ENCODE measurements around the gene QRICH1. TPM values are rescaled to one million over a fixed set of nuclear protein-coding genes. Genes with fewer than 3 reads are reported as not detected.

The QRICH1 gene
- total RNA-seq, 1 experiment from 2014 or later, result 94.5 TPM

DNA sequence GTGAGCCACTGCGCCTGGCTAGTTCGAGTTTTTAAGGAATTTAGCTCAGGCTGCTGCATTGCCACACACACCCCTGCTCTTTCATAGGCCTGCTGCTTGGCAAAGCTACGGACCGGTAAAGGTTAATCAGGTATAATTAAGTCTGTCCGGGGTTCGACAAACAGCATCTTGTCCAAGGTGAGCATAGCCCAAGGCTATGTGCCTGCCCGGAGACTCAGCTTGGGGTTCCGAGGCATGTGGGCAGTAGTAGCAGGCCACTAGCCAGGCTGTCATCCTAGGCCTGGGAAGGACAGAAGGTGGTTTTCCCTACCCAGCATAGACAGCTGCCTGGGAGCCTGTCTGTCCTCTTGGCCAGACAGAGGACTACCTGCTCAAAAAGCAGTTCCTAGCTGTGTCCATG, 97.2 kb downstream of the QRICH1 start:
- Histone ChIP-seq H3K9me3 (replicated peaks) (no peaks in the 10 kb centered on the region), H3K27ac (no peak overlapping the region), H3K36me3 (no peaks in the 10 kb centered on the region), H3K4me3 (no peak overlapping the region), H3K27me3 (no peaks in the 10 kb centered on the region), H3K4me1 (no peaks in the 10 kb centered on the region)
- no peak for DNase-seq

DNA sequence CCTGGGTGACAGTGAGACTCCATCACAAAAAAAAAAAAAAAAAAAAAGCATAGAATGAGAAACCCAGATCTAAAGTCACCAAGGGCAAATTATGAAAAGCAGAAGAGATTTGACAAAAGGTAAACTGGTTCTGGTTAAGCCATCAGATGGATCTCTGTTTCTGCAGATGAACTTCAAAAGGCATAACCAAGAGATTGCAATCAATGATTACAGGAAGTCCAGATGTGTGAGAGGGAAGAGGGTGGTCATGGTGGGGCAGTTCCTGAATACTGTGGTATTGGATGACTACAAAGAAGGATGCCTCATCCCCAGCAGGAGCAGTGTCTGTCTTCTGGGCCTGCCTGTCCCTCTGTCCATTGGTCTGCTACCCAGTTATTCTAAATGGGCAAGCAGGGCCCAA, 100.0 kb downstream of the QRICH1 start:
- Histone ChIP-seq H3K4me3 (no peak overlapping the region), H3K9me3 (replicated peaks) (no peaks in the 10 kb centered on the region), H3K27ac (no peak overlapping the region), H3K27me3 (no peaks in the 10 kb centered on the region), H3K36me3 (no peaks in the 10 kb centered on the region), H3K4me1 (no peaks in the 10 kb centered on the region)
- no peak for DNase-seq

DNA sequence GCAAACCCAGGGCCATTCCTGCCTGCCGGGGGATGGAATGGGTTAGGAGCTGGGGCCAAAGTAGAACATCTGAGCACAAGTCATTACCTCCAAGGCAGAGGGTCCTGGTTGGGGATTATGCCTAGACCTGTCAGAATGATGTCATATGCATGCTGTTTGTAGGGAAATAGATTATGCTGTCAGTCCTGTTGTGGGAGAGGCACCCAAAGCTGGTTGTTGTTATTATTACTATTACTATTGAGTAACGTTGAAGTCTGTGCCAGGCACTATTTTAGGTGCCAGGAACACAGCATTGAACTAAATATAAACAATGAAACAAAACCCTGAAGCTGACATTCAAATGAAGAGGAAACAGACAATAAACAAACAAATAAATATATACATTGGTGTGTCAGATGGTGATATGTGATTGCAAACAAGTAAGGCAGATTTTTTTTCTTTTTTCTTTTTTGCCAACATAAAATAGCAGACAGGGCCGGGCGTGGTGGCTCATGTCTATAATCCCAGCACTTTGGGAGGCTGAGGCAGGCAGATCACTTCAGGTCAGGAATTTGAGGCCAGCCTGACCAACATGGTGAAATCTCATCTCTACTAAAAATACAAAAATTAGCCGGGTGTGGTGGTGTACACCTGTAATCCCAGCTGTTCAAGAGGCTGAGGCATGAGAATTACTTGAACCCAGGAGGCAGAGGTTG, 101.9 kb downstream of the QRICH1 start:
- Histone ChIP-seq H3K4me3 (no peak overlapping the region), H3K27me3 (no peaks in the 10 kb centered on the region), H3K9me3 (replicated peaks) (no peaks in the 10 kb centered on the region), H3K4me1 (no peaks in the 10 kb centered on the region), H3K36me3 (no peaks in the 10 kb centered on the region), H3K27ac (no peak overlapping the region)
- DNase-seq, result no peak

DNA sequence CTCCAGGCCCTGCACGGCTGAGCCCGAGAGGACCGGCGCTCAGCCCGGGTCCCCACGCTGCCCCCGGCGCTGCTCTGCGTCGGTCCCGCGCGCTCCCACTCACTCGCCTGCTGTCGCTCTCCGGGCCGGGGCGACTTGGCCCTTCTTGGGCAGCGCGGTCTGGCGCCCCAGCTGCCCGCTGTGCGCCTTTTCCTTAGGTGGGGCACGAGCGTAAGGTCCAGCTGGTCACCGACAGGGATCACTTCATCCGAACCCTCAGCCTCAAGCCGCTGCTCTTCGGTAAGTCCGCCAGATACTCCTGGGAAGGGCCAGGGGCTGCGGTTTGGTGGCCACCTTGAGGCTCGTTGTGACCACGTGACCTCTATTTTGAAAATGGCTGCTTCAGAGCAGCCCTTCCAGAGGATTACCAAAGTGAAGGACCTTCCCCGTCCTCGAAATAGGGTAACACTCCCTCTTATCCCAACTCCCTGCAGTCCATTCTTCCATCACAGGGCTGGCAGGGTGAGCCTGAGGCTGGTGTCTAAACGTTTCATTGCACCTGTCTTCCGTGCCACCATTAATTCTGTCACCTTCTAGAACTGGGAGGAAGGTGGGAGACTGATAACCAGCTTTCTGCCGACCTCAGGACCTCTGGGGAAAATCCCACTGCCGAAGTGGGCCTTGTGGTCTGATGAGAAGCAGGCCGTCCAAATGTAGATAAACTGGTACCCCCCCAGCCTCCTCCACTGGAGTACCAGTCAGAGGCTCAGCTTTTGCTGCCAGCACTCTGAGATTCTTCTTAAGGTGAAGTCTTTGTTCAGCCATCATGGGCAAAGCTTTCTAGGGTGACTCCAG, 103.0 kb downstream of the QRICH1 start:
- Histone ChIP-seq H3K4me3 (no peak overlapping the region), H3K27ac (no peak overlapping the region), H3K4me1 (no peaks in the 10 kb centered on the region), H3K36me3 (no peaks in the 10 kb centered on the region), H3K27me3 (no peaks in the 10 kb centered on the region), H3K9me3 (replicated peaks) (no peaks in the 10 kb centered on the region)
- DNase-seq, result no peak

DNA sequence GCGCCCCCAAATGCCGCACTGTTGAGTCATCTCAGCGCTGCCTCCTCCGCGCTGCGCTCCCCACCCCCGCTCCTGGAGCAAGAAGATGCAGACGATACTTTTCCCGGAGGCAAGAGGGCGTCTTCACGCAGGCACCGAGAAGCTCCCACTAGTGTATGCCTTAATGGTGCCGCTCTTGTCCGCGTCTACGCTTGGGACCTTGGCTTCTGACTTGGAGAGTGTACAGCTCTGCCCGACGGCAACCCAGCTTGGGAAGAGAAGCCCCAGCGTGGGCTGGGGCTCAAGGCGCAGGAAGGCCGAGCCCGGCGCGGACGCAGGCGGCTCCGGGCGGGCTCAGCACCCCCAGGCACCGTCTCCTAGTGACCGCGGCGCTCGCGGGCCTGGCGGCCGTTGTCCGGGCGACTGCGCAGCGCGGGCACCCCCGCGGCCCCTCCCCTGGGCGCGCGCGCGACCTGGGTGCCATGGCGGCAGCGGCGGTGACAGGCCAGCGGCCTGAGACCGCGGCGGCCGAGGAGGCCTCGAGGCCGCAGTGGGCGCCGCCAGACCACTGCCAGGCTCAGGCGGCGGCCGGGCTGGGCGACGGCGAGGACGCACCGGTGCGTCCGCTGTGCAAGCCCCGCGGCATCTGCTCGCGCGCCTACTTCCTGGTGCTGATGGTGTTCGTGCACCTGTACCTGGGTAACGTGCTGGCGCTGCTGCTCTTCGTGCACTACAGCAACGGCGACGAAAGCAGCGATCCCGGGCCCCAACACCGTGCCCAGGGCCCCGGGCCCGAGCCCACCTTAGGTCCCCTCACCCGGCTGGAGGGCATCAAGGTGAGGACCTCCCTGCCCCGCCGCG, 103.9 kb downstream of the QRICH1 start, which contains the start of gene P4HTM:
TSS of gene P4HTM (plus strand) at position 446 of the 840 bp plus-strand sequence. CDS start at position 462, 16 bp downstream.
- DNase-seq, result no peak
- Histone ChIP-seq H3K27ac (no peak within 1 kb of the TSS), H3K4me3 (no peak within 1 kb of the TSS), H3K27me3 (no peaks in the 10 kb centered on the region), H3K4me1 (no peaks in the 10 kb centered on the region), H3K36me3 (no peaks in the 10 kb centered on the region), H3K9me3 (replicated peaks) (no peaks in the 10 kb centered on the region)

DNA sequence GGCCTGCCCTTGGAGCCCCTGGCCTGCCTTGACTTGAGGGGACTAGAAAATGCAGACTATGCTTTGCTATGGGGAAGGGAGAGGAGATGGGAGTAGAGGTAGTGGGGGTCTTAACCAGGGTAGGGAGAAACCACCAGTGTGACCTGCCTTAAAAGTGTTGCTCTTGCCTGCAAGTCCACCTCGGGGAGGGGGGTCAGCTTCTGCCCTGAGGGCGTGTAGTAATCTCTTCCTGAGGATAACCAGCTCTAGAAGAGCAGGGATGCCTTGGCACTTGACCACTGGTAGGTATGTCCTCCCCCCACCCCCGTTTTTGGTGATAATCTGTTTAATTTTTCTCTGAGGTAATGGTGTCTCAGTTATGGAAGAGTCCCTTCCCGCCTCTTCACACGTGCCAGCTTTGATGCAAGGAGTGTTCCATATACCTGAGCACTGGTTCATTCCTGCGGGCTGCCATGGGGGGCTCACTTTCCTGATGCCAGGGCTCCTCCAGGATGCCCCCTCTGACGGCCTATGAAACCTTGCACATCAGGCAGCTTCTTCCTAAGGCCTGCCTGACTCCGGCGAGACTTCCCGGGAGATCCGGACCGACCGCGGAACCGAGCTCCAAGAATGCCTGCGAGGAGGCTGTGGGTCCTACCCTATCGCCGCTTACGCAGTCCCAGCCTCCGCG, 104.6 kb downstream of the QRICH1 start:
- Histone ChIP-seq H3K36me3 (peaks cover 5% of the 10 kb centered on the region), H3K27me3 (no peaks in the 10 kb centered on the region), H3K4me1 (no peaks in the 10 kb centered on the region), H3K27ac (no peak overlapping the region), H3K9me3 (replicated peaks) (no peaks in the 10 kb centered on the region), H3K4me3 (no peak overlapping the region)
- DNase-seq, result no peak

DNA sequence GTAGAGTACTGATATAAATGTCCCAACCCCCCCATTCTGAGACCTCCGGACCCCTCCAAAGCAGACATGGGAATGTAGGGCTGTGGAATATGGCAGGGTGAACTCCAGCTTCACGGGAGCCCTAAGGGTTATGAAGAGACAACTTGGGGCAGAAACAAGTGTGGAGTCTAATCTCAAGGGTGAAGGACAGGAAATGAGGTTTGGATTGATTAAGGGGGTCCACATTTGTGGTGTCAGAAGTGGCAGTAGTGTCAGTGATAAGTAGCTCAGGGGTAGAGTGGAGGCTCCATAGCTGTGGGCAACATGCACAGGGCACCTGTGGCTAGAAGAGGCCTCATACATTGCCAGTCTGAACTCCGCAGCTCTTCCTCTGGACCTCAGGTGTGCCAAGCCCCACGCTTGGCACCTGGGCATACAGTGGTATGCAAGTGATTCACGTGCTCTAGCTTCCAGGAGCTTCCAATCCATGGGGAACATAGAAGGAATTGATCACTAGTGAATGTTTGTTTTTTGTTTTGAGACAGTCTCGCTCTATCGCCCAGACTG, 108.0 kb downstream of the QRICH1 start:
- Histone ChIP-seq H3K27me3 (no peaks in the 10 kb centered on the region), H3K27ac (no peak overlapping the region), H3K4me1 (no peaks in the 10 kb centered on the region), H3K36me3 (peaks cover 13% of the 10 kb centered on the region), H3K9me3 (replicated peaks) (no peaks in the 10 kb centered on the region), H3K4me3 (no peak overlapping the region)
- DNase-seq, result no peak

DNA sequence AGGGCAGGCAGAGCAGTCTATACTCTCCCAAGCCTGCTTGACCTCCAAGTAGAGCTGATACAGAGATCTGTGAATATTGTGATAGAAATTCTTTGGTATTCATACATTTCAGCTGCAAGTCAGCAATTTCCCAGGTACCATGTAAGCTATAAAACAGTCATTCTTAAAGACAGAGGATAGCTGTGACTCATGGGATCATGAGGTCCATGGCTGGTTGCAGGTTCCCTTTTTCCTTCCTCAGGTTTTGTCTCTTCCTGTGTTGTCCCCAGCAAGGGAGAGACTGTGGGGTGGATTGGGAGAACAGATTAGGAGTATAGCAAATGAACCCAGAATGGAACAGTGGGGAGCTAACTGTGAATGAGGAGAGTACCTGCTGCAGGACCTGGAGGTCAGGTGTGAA, 109.2 kb downstream of the QRICH1 start:
- no peak for DNase-seq
- no peak overlapping the region for H3K4me3 ChIP-seq

DNA sequence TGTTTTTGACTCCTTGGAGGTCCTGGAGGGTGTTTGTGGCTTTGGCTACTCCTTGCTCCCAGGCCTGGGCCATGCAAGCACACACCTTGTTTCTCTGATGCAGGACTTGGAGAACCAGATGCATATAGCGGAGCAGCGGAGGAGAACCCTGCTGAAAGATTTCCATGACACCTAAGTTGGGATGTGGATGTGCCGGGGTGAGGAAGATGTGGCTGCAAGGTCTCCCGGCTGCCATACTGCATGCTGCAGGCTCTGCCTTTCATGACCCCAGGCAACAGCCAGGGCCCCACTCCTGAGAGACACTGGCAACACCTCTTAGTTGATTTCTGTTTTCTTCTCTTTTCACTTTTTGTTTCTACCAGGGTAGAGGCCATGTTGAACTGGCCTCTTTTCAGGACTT, 110.8 kb downstream of the QRICH1 start:
- H3K27me3 ChIP-seq, result no peaks in the 10 kb centered on the region
- peaks cover 26% of the 10 kb centered on the region for H3K36me3 ChIP-seq
- no peaks in the 10 kb centered on the region for H3K9me3 ChIP-seq (replicated peaks)
- no peaks in the 10 kb centered on the region for H3K4me1 ChIP-seq
- H3K4me3 ChIP-seq, result no peak overlapping the region
- H3K27ac ChIP-seq, result no peak overlapping the region
- DNase-seq, result no peak

More for the DNA sequence above, 109.2 kb downstream of the QRICH1 start:
- Histone ChIP-seq H3K27me3 (no peaks in the 10 kb centered on the region), H3K9me3 (replicated peaks) (no peaks in the 10 kb centered on the region), H3K4me1 (no peaks in the 10 kb centered on the region), H3K36me3 (peaks cover 23% of the 10 kb centered on the region), H3K27ac (no peak overlapping the region)

DNA sequence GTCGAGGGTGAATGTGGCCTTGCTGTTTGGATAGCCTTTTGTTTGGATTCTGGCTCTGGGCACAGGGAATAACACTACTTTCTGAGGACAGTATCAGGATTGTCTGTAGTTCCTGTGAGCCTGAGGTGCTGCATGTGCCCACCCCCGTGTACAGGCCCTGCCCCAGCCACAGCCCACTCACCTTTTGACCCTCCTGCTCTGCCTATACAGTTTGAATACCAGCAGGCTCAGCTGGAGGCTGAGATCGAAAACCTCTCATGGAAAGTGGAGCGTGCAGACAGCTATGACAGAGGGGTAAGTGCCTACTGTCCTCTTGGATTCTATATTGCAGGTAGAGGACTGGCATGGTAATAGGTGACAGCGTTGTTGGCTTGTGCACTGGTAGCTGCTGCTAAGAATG, 111.2 kb downstream of the QRICH1 start:
- no peak for DNase-seq
- H3K4me1 ChIP-seq, result no peaks in the 10 kb centered on the region
- no peaks in the 10 kb centered on the region for H3K9me3 ChIP-seq (replicated peaks)
- H3K36me3 ChIP-seq, result peaks cover 29% of the 10 kb centered on the region
- H3K27ac ChIP-seq, result no peak overlapping the region
- no peaks in the 10 kb centered on the region for H3K27me3 ChIP-seq
- H3K4me3 ChIP-seq, result no peak overlapping the region

DNA sequence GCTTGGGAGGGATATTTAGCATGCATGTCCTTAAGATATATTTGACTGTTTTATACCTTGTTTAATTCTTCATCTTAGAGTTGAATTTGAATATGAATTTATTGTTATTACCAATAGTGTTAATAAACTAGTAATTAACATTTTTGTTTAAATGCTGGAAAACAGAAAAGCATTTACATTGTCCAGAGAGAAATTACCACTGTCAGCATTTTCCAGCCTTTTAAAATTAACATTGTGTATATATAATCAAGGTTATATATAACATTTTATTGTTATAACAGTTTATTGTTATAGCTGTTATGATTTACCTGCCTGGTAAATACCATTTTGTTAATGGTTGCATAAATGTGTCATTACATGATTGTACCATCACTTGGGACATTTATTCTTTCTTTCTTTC, 111.9 kb downstream of the QRICH1 start:
- Histone ChIP-seq H3K9me3 (replicated peaks) (no peaks in the 10 kb centered on the region), H3K36me3 (peaks cover 32% of the 10 kb centered on the region), H3K4me1 (no peaks in the 10 kb centered on the region), H3K27me3 (no peaks in the 10 kb centered on the region), H3K4me3 (no peak overlapping the region), H3K27ac (no peak overlapping the region)
- no peak for DNase-seq

DNA sequence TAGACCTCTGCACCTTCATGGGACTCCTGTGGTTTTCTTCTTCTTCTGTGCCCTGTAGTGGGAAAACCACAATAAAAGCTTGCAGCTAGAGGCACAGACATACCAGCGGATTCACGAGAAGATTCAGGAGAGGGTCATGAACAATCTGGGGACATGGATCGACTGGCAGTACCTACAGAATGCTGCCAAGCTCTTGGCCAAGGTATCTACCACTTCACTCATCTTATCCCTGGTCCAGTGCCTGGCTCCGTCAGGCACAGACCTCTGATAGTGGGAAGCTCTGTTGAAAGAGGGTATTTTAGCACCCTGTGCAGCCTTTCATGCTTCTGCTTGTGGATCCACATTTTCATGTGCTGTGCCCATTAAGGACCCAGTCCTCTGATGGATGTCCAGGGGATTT, 113.6 kb downstream of the QRICH1 start:
- Histone ChIP-seq H3K27ac (no peak overlapping the region), H3K4me3 (no peak overlapping the region), H3K36me3 (peaks cover 40% of the 10 kb centered on the region), H3K4me1 (no peaks in the 10 kb centered on the region), H3K9me3 (replicated peaks) (no peaks in the 10 kb centered on the region), H3K27me3 (no peaks in the 10 kb centered on the region)
- no peak for DNase-seq
